ENCODE results near the gene BRI3.
"Not testable (repeated sequence)": the region's sequence is repeated elsewhere in the genome, so short reads cannot be mapped to it uniquely, and the experiment has no call there.

BRI3 gene

GRCh38 chr7:98315318-98315993 lies 34.0 kb downstream of the BRI3 start:
- no peak for DNase-seq

GRCh38 chr7:98315994-98316527 lies 34.6 kb downstream of the BRI3 start:
- not testable (repeated sequence) for DNase-seq

GRCh38 chr7:98317366-98318040 lies 36.0 kb downstream of the BRI3 start:
- no peak for DNase-seq

GRCh38 chr7:98319176-98319575 lies 37.7 kb downstream of the BRI3 start:
- no peak for DNase-seq

GRCh38 chr7:98321301-98321700 lies 39.8 kb downstream of the BRI3 start:
- no peak for DNase-seq

GRCh38 chr7:98322331-98323270 lies 41.1 kb downstream of the BRI3 start:
- DNase-seq, result no peak

- DNase-seq, result peak; percentile 21
Measured at GRCh38 chr7:98323597-98324322, 42.3 kb downstream of the BRI3 start.

- DNase-seq, result no peak
Measured at GRCh38 chr7:98324782-98325181, 43.3 kb downstream of the BRI3 start.

- DNase-seq, result no peak
Measured at GRCh38 chr7:98329100-98329790, 47.8 kb downstream of the BRI3 start.

GRCh38 chr7:98329791-98330373 lies 48.4 kb downstream of the BRI3 start:
- peak; percentile 83 for DNase-seq

GRCh38 chr7:98330926-98331529 lies 49.5 kb downstream of the BRI3 start:
- no peak for DNase-seq

- no peak for DNase-seq
Measured at GRCh38 chr7:98334081-98334480, 52.6 kb downstream of the BRI3 start.

GRCh38 chr7:98335411-98335977 lies 54.0 kb downstream of the BRI3 start:
- DNase-seq, result no peak

- no peak for DNase-seq
Measured at GRCh38 chr7:98338441-98338840, 57.0 kb downstream of the BRI3 start.

GRCh38 chr7:98339043-98339442 lies 57.6 kb downstream of the BRI3 start:
- DNase-seq, result no peak

GRCh38 chr7:98341106-98341505 lies 59.6 kb downstream of the BRI3 start:
- peak; percentile 79 for DNase-seq
